Central memory CD8-positive, alpha-beta T cell (primary cell): ENCODE data around the gene TGM3.

ENCODE experiments used
- ATAC-seq: fragments of 150-1000 bp; cut with Tn5 transposase; replicated peaks from 2 replicates; pipeline ENCODE4 v1.10.0; 2022; ENCODE audit warnings: mild to moderate bottlenecking, moderate FRiP score, moderate number of reproducible peaks; ENCODE audit not compliant: poor library complexity, severe bottlenecking; ENCODE audit errors: extremely low read depth
- DNase-seq, 2 donors: peaks; one replicate each; pipeline ENCODE4 v3.0.0; 2021; ENCODE audit warnings: low spot score in 2 of 2
- H3K27ac Mint-ChIP-seq: one replicate; pipeline ENCODE4 v1.8.0; 2022; ENCODE audit warnings: low read depth, mild to moderate bottlenecking, moderate library complexity, mixed read lengths
- H3K27me3 Mint-ChIP-seq: one replicate; pipeline ENCODE4 v1.8.0; 2022; ENCODE audit warnings: mixed read lengths
- H3K36me3 Mint-ChIP-seq: one replicate; pipeline ENCODE4 v1.8.0; 2022; ENCODE audit warnings: mild to moderate bottlenecking, moderate library complexity, mixed read lengths; ENCODE audit not compliant: insufficient read depth
- H3K4me1 Mint-ChIP-seq: one replicate; pipeline ENCODE4 v1.8.0; 2022; ENCODE audit warnings: mixed read lengths
- H3K4me3 Mint-ChIP-seq: one replicate; pipeline ENCODE4 v1.8.0; 2022; ENCODE audit warnings: mild to moderate bottlenecking, moderate library complexity, mixed read lengths
- H3K9me3 Mint-ChIP-seq: one replicate; pipeline ENCODE4 v1.8.0; 2022; ENCODE audit warnings: mixed read lengths

Gene TGM3

GRCh38 chr20:2295886-2296515 lies at the start of gene TGM3:
Gene TGM3, plus strand, starts transcription at chr20:2296001. Its CDS starts 63 bp downstream, at chr20:2296064.
- Mint-ChIP-seq H3K27me3 (peaks cover 69% of the 10 kb centered on the region), H3K27ac (no peak within 1 kb of the TSS), H3K36me3 (no peaks in the 10 kb centered on the region), H3K4me1 (no peaks in the 10 kb centered on the region), H3K9me3 (no peaks in the 10 kb centered on the region), H3K4me3 (no peak within 1 kb of the TSS)
- ATAC-seq (no peak), DNase-seq (no peak)

- Mint-ChIP-seq H3K4me3 (no peak overlapping the region), H3K36me3 (no peaks in the 10 kb centered on the region)
These were observed 49.7 kb upstream of the TGM3 start for GRCh38 chr20:2246069-2246491.

GRCh38 chr20:2248837-2249236 lies 47.0 kb upstream of the TGM3 start:
- no peaks in the 10 kb centered on the region for H3K4me1 Mint-ChIP-seq
- H3K36me3 Mint-ChIP-seq: no peaks in the 10 kb centered on the region
- H3K9me3 Mint-ChIP-seq: no peaks in the 10 kb centered on the region
- ATAC-seq (no peak), DNase-seq (no peak)
- no peak overlapping the region for H3K4me3 Mint-ChIP-seq
- peaks cover 73% of the 10 kb centered on the region for H3K27me3 Mint-ChIP-seq
- H3K27ac Mint-ChIP-seq: no peak overlapping the region

More at GRCh38 chr20:2246069-2246491, 49.7 kb upstream of the TGM3 start:
- Mint-ChIP-seq H3K9me3 (no peaks in the 10 kb centered on the region), H3K4me1 (no peaks in the 10 kb centered on the region), H3K27me3 (peaks cover 73% of the 10 kb centered on the region), H3K27ac (no peak overlapping the region)
- ATAC-seq (no peak), DNase-seq (no peak)

- H3K9me3 Mint-ChIP-seq: no peaks in the 10 kb centered on the region
- peaks cover 77% of the 10 kb centered on the region for H3K27me3 Mint-ChIP-seq
- H3K4me3 Mint-ChIP-seq: no peak overlapping the region
- DNase-seq: no peak
- H3K36me3 Mint-ChIP-seq: no peaks in the 10 kb centered on the region
- H3K27ac Mint-ChIP-seq: no peak overlapping the region
- no peaks in the 10 kb centered on the region for H3K4me1 Mint-ChIP-seq
- ATAC-seq: no peak
These were observed 45.9 kb upstream of the TGM3 start for GRCh38 chr20:2249935-2250334.

GRCh38 chr20:2252419-2252997 lies 43.3 kb upstream of the TGM3 start:
- DNase-seq: no peak
- no peaks in the 10 kb centered on the region for H3K4me1 Mint-ChIP-seq
- no peak overlapping the region for H3K27ac Mint-ChIP-seq
- peaks cover 83% of the 10 kb centered on the region for H3K27me3 Mint-ChIP-seq
- no peak overlapping the region for H3K4me3 Mint-ChIP-seq
- no peaks in the 10 kb centered on the region for H3K36me3 Mint-ChIP-seq
- no peaks in the 10 kb centered on the region for H3K9me3 Mint-ChIP-seq
- no peak for ATAC-seq

- Mint-ChIP-seq H3K4me1 (no peaks in the 10 kb centered on the region), H3K27ac (no peak overlapping the region), H3K4me3 (no peak overlapping the region), H3K27me3 (peaks cover 83% of the 10 kb centered on the region), H3K9me3 (no peaks in the 10 kb centered on the region), H3K36me3 (no peaks in the 10 kb centered on the region)
- ATAC-seq: no peak
- no peak for DNase-seq
These were observed 42.5 kb upstream of the TGM3 start for GRCh38 chr20:2253256-2253655.

- no peaks in the 10 kb centered on the region for H3K4me1 Mint-ChIP-seq
- peaks cover 83% of the 10 kb centered on the region for H3K27me3 Mint-ChIP-seq
- H3K36me3 Mint-ChIP-seq: no peaks in the 10 kb centered on the region
- no peak overlapping the region for H3K4me3 Mint-ChIP-seq
- no peak overlapping the region for H3K27ac Mint-ChIP-seq
- no peaks in the 10 kb centered on the region for H3K9me3 Mint-ChIP-seq
- ATAC-seq: no peak
- DNase-seq: no peak
These were observed 41.5 kb upstream of the TGM3 start for GRCh38 chr20:2254333-2254732.

GRCh38 chr20:2255926-2256531 lies 39.8 kb upstream of the TGM3 start:
- H3K27ac Mint-ChIP-seq: no peak overlapping the region
- no peak overlapping the region for H3K4me3 Mint-ChIP-seq
- DNase-seq: no peak

GRCh38 chr20:2259731-2260130 lies 36.1 kb upstream of the TGM3 start:
- DNase-seq (no peak), ATAC-seq (no peak)
- Mint-ChIP-seq H3K4me3 (no peak overlapping the region), H3K27ac (no peak overlapping the region), H3K9me3 (no peaks in the 10 kb centered on the region), H3K4me1 (no peaks in the 10 kb centered on the region), H3K27me3 (peaks cover 63% of the 10 kb centered on the region), H3K36me3 (no peaks in the 10 kb centered on the region)

More at GRCh38 chr20:2255926-2256531, 39.8 kb upstream of the TGM3 start:
- no peaks in the 10 kb centered on the region for H3K36me3 Mint-ChIP-seq
- H3K9me3 Mint-ChIP-seq: no peaks in the 10 kb centered on the region
- no peaks in the 10 kb centered on the region for H3K4me1 Mint-ChIP-seq
- ATAC-seq: no peak
- peaks cover 79% of the 10 kb centered on the region for H3K27me3 Mint-ChIP-seq

GRCh38 chr20:2260250-2260649 lies 35.6 kb upstream of the TGM3 start:
- no peaks in the 10 kb centered on the region for H3K36me3 Mint-ChIP-seq
- H3K9me3 Mint-ChIP-seq: no peaks in the 10 kb centered on the region
- DNase-seq: no peak
- H3K27ac Mint-ChIP-seq: no peak overlapping the region
- no peak overlapping the region for H3K4me3 Mint-ChIP-seq
- no peaks in the 10 kb centered on the region for H3K4me1 Mint-ChIP-seq
- H3K27me3 Mint-ChIP-seq: peaks cover 60% of the 10 kb centered on the region
- ATAC-seq: no peak

- DNase-seq (no peak), ATAC-seq (no peak)
- no peak overlapping the region for H3K27ac Mint-ChIP-seq
- H3K9me3 Mint-ChIP-seq: no peaks in the 10 kb centered on the region
- no peaks in the 10 kb centered on the region for H3K36me3 Mint-ChIP-seq
- H3K4me1 Mint-ChIP-seq: no peaks in the 10 kb centered on the region
- H3K4me3 Mint-ChIP-seq: no peak overlapping the region
- H3K27me3 Mint-ChIP-seq: peaks cover 60% of the 10 kb centered on the region
These were observed 34.7 kb upstream of the TGM3 start for GRCh38 chr20:2261046-2261485.

- ATAC-seq (no peak), DNase-seq (no peak)
- no peak overlapping the region for H3K4me3 Mint-ChIP-seq
- no peaks in the 10 kb centered on the region for H3K9me3 Mint-ChIP-seq
- H3K27ac Mint-ChIP-seq: no peak overlapping the region
- no peaks in the 10 kb centered on the region for H3K4me1 Mint-ChIP-seq
- peaks cover 61% of the 10 kb centered on the region for H3K27me3 Mint-ChIP-seq
- H3K36me3 Mint-ChIP-seq: no peaks in the 10 kb centered on the region
These were observed 34.2 kb upstream of the TGM3 start for GRCh38 chr20:2261629-2262028.

- ATAC-seq (no peak), DNase-seq (no peak)
- H3K4me1 Mint-ChIP-seq: no peaks in the 10 kb centered on the region
- no peaks in the 10 kb centered on the region for H3K9me3 Mint-ChIP-seq
- H3K27me3 Mint-ChIP-seq: peaks cover 61% of the 10 kb centered on the region
- H3K4me3 Mint-ChIP-seq: no peak overlapping the region
- H3K27ac Mint-ChIP-seq: no peak overlapping the region
- H3K36me3 Mint-ChIP-seq: no peaks in the 10 kb centered on the region
These were observed 31.7 kb upstream of the TGM3 start for GRCh38 chr20:2264118-2264517.
